ENCODE measurements around the gene KTN1. TPM values are rescaled to one million over a fixed set of nuclear protein-coding genes. Genes with fewer than 3 reads are reported as not detected.

Gene KTN1
- total and polyA plus RNA-seq, 2 experiments from 2014 or later = 124 to 607 TPM

DNA sequence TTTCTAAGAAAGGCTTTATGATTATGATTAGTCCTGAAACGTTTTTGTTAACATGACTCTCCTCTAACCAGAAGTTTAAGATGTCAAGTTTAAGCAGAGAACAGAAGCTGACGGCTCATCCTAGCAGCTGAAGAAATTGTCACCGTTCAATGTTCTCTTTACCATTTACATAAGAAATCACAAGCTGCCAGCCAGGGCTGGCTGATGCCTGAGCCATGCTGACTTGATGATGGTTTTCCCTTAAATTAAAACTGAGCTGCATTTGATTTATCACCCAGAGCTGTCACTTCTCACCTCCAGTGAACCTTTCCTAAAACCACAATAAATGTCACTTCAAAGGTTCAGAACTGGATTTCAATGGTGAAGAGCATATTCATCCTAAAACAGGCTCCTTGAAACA lies 153.6 kb downstream of the KTN1 start:
- H3K4me3 Mint-ChIP-seq = no peak overlapping the region
- Histone ChIP-seq H3K27me3 (ENCODE audit: insufficient read depth) (no peaks in the 10 kb centered on the region), H3K4me3 (no peak overlapping the region), H3K4me1 (ENCODE audit: insufficient read depth) (no peaks in the 10 kb centered on the region), H3K79me2 (replicated peaks; ENCODE audit: insufficient read depth) (no peaks in the 10 kb centered on the region), H3F3A (replicated peaks; ENCODE audit: low read depth) (no peaks in the 10 kb centered on the region), H2AFZ (no peak overlapping the region), H3K36me3 (ENCODE audit: insufficient read depth) (no peaks in the 10 kb centered on the region), H3K9me2 (ENCODE audit: insufficient read depth) (peaks cover 12% of the 10 kb centered on the region; the same call in 1 of the 2 replicates), H3K27ac (ENCODE audit: low read depth) (no peak overlapping the region), H3K4me2 (no peak overlapping the region), H4K20me1 (replicated peaks; ENCODE audit: insufficient read depth) (no peaks in the 10 kb centered on the region)
- H3K27ac Mint-ChIP-seq = no peak overlapping the region
- TF ChIP-seq, protein P1, sequence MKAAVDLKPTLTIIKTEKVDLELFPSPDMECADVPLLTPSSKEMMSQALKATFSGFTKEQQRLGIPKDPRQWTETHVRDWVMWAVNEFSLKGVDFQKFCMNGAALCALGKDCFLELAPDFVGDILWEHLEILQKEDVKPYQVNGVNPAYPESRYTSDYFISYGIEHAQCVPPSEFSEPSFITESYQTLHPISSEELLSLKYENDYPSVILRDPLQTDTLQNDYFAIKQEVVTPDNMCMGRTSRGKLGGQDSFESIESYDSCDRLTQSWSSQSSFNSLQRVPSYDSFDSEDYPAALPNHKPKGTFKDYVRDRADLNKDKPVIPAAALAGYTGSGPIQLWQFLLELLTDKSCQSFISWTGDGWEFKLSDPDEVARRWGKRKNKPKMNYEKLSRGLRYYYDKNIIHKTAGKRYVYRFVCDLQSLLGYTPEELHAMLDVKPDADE (IDR thresholded peaks at IDR 0.05) = no peak
- no peak for TF ChIP-seq EZH2 (IDR thresholded peaks at IDR 0.05; ENCODE audit: low read depth, unreplicated experiment)
- no peak for TF ChIP-seq ZNF331 (CRISPR knock-in tag; IDR thresholded peaks at IDR 0.05; ENCODE audit: low read depth)
- TF ChIP-seq POLR2AphosphoS5 (IDR thresholded peaks at IDR 0.05; ENCODE audit: low read depth) = no peak
- no peak for TF ChIP-seq JUNB (IDR thresholded peaks at IDR 0.05; ENCODE audit: unreplicated experiment)
- no peak for TF ChIP-seq EZH2phosphoT487 (IDR thresholded peaks at IDR 0.05; ENCODE audit: unreplicated experiment)
- no peak for TF ChIP-seq NANOG (IDR thresholded peaks at IDR 0.05; ENCODE audit: borderline replicate concordance)
- TF ChIP-seq, protein P2, sequence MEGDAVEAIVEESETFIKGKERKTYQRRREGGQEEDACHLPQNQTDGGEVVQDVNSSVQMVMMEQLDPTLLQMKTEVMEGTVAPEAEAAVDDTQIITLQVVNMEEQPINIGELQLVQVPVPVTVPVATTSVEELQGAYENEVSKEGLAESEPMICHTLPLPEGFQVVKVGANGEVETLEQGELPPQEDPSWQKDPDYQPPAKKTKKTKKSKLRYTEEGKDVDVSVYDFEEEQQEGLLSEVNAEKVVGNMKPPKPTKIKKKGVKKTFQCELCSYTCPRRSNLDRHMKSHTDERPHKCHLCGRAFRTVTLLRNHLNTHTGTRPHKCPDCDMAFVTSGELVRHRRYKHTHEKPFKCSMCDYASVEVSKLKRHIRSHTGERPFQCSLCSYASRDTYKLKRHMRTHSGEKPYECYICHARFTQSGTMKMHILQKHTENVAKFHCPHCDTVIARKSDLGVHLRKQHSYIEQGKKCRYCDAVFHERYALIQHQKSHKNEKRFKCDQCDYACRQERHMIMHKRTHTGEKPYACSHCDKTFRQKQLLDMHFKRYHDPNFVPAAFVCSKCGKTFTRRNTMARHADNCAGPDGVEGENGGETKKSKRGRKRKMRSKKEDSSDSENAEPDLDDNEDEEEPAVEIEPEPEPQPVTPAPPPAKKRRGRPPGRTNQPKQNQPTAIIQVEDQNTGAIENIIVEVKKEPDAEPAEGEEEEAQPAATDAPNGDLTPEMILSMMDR (conservative IDR thresholded peaks at IDR 0.05; ENCODE audit: low read depth in 2 of 2) = no peak
- TF ChIP-seq, protein P3, sequence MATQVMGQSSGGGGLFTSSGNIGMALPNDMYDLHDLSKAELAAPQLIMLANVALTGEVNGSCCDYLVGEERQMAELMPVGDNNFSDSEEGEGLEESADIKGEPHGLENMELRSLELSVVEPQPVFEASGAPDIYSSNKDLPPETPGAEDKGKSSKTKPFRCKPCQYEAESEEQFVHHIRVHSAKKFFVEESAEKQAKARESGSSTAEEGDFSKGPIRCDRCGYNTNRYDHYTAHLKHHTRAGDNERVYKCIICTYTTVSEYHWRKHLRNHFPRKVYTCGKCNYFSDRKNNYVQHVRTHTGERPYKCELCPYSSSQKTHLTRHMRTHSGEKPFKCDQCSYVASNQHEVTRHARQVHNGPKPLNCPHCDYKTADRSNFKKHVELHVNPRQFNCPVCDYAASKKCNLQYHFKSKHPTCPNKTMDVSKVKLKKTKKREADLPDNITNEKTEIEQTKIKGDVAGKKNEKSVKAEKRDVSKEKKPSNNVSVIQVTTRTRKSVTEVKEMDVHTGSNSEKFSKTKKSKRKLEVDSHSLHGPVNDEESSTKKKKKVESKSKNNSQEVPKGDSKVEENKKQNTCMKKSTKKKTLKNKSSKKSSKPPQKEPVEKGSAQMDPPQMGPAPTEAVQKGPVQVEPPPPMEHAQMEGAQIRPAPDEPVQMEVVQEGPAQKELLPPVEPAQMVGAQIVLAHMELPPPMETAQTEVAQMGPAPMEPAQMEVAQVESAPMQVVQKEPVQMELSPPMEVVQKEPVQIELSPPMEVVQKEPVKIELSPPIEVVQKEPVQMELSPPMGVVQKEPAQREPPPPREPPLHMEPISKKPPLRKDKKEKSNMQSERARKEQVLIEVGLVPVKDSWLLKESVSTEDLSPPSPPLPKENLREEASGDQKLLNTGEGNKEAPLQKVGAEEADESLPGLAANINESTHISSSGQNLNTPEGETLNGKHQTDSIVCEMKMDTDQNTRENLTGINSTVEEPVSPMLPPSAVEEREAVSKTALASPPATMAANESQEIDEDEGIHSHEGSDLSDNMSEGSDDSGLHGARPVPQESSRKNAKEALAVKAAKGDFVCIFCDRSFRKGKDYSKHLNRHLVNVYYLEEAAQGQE (IDR thresholded peaks at IDR 0.05; ENCODE audit: unreplicated experiment) = no peak
- no peak for TF ChIP-seq STAT1 (IDR thresholded peaks at IDR 0.05; ENCODE audit: unreplicated experiment)
- TF ChIP-seq ZNF114 (CRISPR knock-in tag; IDR thresholded peaks at IDR 0.05) = no peak
- TF ChIP-seq CREB1 (CRISPR knock-in tag; IDR thresholded peaks at IDR 0.05; ENCODE audit: low read depth) = no peak
- TF ChIP-seq, protein P4, sequence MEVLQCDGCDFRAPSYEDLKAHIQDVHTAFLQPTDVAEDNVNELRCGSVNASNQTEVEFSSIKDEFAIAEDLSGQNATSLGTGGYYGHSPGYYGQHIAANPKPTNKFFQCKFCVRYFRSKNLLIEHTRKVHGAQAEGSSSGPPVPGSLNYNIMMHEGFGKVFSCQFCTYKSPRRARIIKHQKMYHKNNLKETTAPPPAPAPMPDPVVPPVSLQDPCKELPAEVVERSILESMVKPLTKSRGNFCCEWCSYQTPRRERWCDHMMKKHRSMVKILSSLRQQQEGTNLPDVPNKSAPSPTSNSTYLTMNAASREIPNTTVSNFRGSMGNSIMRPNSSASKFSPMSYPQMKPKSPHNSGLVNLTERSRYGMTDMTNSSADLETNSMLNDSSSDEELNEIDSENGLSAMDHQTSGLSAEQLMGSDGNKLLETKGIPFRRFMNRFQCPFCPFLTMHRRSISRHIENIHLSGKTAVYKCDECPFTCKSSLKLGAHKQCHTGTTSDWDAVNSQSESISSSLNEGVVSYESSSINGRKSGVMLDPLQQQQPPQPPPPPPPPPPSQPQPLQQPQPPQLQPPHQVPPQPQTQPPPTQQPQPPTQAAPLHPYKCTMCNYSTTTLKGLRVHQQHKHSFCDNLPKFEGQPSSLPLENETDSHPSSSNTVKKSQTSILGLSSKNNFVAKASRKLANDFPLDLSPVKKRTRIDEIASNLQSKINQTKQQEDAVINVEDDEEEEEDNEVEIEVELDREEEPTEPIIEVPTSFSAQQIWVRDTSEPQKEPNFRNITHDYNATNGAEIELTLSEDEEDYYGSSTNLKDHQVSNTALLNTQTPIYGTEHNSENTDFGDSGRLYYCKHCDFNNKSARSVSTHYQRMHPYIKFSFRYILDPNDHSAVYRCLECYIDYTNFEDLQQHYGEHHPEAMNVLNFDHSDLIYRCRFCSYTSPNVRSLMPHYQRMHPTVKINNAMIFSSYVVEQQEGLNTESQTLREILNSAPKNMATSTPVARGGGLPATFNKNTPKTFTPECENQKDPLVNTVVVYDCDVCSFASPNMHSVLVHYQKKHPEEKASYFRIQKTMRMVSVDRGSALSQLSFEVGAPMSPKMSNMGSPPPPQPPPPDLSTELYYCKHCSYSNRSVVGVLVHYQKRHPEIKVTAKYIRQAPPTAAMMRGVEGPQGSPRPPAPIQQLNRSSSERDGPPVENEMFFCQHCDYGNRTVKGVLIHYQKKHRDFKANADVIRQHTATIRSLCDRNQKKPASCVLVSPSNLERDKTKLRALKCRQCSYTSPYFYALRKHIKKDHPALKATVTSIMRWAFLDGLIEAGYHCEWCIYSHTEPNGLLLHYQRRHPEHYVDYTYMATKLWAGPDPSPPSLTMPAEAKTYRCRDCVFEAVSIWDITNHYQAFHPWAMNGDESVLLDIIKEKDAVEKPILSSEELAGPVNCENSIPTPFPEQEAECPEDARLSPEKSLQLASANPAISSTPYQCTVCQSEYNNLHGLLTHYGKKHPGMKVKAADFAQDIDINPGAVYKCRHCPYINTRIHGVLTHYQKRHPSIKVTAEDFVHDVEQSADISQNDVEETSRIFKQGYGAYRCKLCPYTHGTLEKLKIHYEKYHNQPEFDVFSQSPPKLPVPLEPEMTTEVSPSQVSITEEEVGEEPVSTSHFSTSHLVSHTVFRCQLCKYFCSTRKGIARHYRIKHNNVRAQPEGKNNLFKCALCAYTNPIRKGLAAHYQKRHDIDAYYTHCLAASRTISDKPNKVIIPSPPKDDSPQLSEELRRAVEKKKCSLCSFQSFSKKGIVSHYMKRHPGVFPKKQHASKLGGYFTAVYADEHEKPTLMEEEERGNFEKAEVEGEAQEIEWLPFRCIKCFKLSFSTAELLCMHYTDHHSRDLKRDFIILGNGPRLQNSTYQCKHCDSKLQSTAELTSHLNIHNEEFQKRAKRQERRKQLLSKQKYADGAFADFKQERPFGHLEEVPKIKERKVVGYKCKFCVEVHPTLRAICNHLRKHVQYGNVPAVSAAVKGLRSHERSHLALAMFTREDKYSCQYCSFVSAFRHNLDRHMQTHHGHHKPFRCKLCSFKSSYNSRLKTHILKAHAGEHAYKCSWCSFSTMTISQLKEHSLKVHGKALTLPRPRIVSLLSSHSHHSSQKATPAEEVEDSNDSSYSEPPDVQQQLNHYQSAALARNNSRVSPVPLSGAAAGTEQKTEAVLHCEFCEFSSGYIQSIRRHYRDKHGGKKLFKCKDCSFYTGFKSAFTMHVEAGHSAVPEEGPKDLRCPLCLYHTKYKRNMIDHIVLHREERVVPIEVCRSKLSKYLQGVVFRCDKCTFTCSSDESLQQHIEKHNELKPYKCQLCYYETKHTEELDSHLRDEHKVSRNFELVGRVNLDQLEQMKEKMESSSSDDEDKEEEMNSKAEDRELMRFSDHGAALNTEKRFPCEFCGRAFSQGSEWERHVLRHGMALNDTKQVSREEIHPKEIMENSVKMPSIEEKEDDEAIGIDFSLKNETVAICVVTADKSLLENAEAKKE (CRISPR knock-in tag; IDR thresholded peaks at IDR 0.05) = no peak
- H3K36me3 Mint-ChIP-seq (ENCODE audit: low read depth) = no peaks in the 10 kb centered on the region
- DNase-seq (ENCODE audit: low spot score) = no peak
- no peak for ATAC-seq
- H3K9me3 Mint-ChIP-seq = no peaks in the 10 kb centered on the region
- H3K27me3 Mint-ChIP-seq (ENCODE audit: insufficient read depth, low read depth, poor library complexity) = peaks cover 1% of the 10 kb centered on the region
- H3K4me1 Mint-ChIP-seq = no peaks in the 10 kb centered on the region
